Liver (tissue), 9 donors: ENCODE data around the gene FAM13A. TPM values are rescaled to one million over a fixed set of nuclear protein-coding genes. Genes with fewer than 3 reads are reported as not detected.

ENCODE experiments used
- DNase-seq: peaks from one replicate; pipeline ENCODE4 v3.0.0-alpha.2; 2017; ENCODE audit warnings: low spot score
- H3K27ac ChIP-seq, 2 donors: one replicate each; pipeline ENCODE4 v1.7.0; 2013; ENCODE audit warnings: inconsistent platforms in 2 of 2, low read length in 2 of 2, control low read depth in 1 of 2, low read depth in 1 of 2, mild to moderate bottlenecking in 1 of 2
- H3K27me3 ChIP-seq, 4 donors: one replicate each; pipeline versions ENCODE4 v1.6.1 to v1.7.0; 2013; ENCODE audit warnings: low read length in 3 of 4, inconsistent platforms in 1 of 4, mild to moderate bottlenecking in 1 of 4, moderate library complexity in 1 of 4; ENCODE audit not compliant: control insufficient read depth in 4 of 4, insufficient read depth in 4 of 4
- H3K36me3 ChIP-seq, 4 donors: one replicate each; pipeline versions ENCODE4 v1.6.1 to v1.7.0; 2013; ENCODE audit warnings: low read length in 3 of 4, mild to moderate bottlenecking in 3 of 4, low read depth in 1 of 4, moderate library complexity in 1 of 4; ENCODE audit not compliant: control insufficient read depth in 4 of 4, insufficient read depth in 3 of 4
- H3K4me1 ChIP-seq, 4 donors: one replicate each; pipeline versions ENCODE4 v1.6.1 to v1.7.0; 2013; ENCODE audit warnings: low read length in 3 of 4, mild to moderate bottlenecking in 3 of 4, moderate library complexity in 1 of 4; ENCODE audit not compliant: control insufficient read depth in 4 of 4, insufficient read depth in 4 of 4
- H3K4me3 ChIP-seq, 3 donors: one replicate each; pipeline versions ENCODE4 v1.6.1 to v1.7.0; 2013; ENCODE audit warnings: low read length in 3 of 3, control low read depth in 1 of 3, low read depth in 1 of 3, mild to moderate bottlenecking in 1 of 3
- H3K9ac ChIP-seq, 2 donors: one replicate each; pipeline ENCODE4 v1.7.0; 2013; ENCODE audit warnings: low read length in 2 of 2, mild to moderate bottlenecking in 2 of 2, moderate library complexity in 2 of 2, control low read depth in 1 of 2, low read depth in 1 of 2
- H3K9me3 ChIP-seq, 4 donors: one replicate each; pipeline versions ENCODE4 v1.6.1 to v1.7.0; 2013; ENCODE audit warnings: low read length in 3 of 4; ENCODE audit not compliant: control insufficient read depth in 4 of 4
- ATF3 ChIP-seq: IDR thresholded peaks from 2 replicates; pipeline ENCODE4 v1.6.1; 2016; ENCODE audit warnings: antibody characterized with exemption
- CTCF ChIP-seq: fragments of 150-350 bp; IDR thresholded peaks from 2 replicates; pipeline ENCODE4 v1.5.1; 2017; ENCODE audit warnings: improper control_type of control experiment, low read depth, low read length; ENCODE audit not compliant: missing input control
- EGR1 ChIP-seq, 2 donors: IDR thresholded peaks; 2 replicates each; pipeline ENCODE4 v1.6.1; 2016 to 2018; ENCODE audit warnings: antibody characterized with exemption in 2 of 2, low read depth in 2 of 2
- FOXA1 ChIP-seq: IDR thresholded peaks from 2 replicates; pipeline ENCODE4 v1.6.1; 2016; ENCODE audit warnings: antibody characterized with exemption
- FOXA2 ChIP-seq: IDR thresholded peaks from 2 replicates; pipeline ENCODE4 v1.6.1; 2016; ENCODE audit warnings: antibody characterized with exemption
- GABPA ChIP-seq, 2 donors: IDR thresholded peaks in 1 of 2; conservative IDR thresholded peaks in 1 of 2; 2 replicates each; pipeline ENCODE4 v1.6.1; 2016; ENCODE audit warnings: antibody characterized with exemption in 2 of 2, mild to moderate bottlenecking in 1 of 2, moderate library complexity in 1 of 2
- HNF4A ChIP-seq, 2 donors: conservative IDR thresholded peaks; 2 replicates each; pipeline ENCODE4 v1.6.1; 2016; ENCODE audit warnings: antibody characterized with exemption in 2 of 2, mild to moderate bottlenecking in 2 of 2
- HNF4G ChIP-seq: IDR thresholded peaks from 2 replicates; pipeline ENCODE4 v1.6.1; 2016; ENCODE audit warnings: antibody characterized with exemption
- JUND ChIP-seq, 2 donors: IDR thresholded peaks; 2 replicates each; pipeline ENCODE4 v1.6.1; 2016; ENCODE audit warnings: antibody characterized with exemption in 2 of 2
- MAX ChIP-seq: IDR thresholded peaks from 2 replicates; pipeline ENCODE4 v1.6.1; 2016; ENCODE audit warnings: antibody characterized with exemption
- NR2F2 ChIP-seq: IDR thresholded peaks from 2 replicates; pipeline ENCODE4 v1.6.1; 2016; ENCODE audit warnings: antibody characterized with exemption
- RAD21 ChIP-seq, 2 donors: IDR thresholded peaks; 2 replicates each; pipeline ENCODE4 v1.6.1; 2016; ENCODE audit warnings: antibody characterized with exemption in 2 of 2, mild to moderate bottlenecking in 2 of 2
- REST ChIP-seq: IDR thresholded peaks from 2 replicates; pipeline ENCODE4 v1.6.1; 2016; ENCODE audit warnings: antibody characterized with exemption, mild to moderate bottlenecking
- RXRA ChIP-seq, 2 donors: IDR thresholded peaks; 2 replicates each; pipeline ENCODE4 v1.6.1; 2017 to 2018; ENCODE audit warnings: antibody characterized with exemption in 2 of 2, mild to moderate bottlenecking in 1 of 2
- SP1 ChIP-seq: IDR thresholded peaks from 2 replicates; pipeline ENCODE4 v1.6.1; 2018; ENCODE audit warnings: antibody characterized with exemption, mild to moderate bottlenecking
- TAF1 ChIP-seq: conservative IDR thresholded peaks from 2 replicates; pipeline ENCODE4 v1.6.1; 2016; ENCODE audit warnings: antibody characterized with exemption, mild to moderate bottlenecking
- YY1 ChIP-seq: IDR thresholded peaks from 2 replicates; pipeline ENCODE4 v1.6.1; 2016; ENCODE audit warnings: antibody characterized with exemption, mild to moderate bottlenecking
- ZBTB33 ChIP-seq: IDR thresholded peaks from 2 replicates; pipeline ENCODE4 v1.6.1; 2016; ENCODE audit warnings: antibody characterized with exemption
- WGBS: extraction: QIAGEN DNeasy Blood & Tissue Kit; methylation state at CpG from one replicate; pipeline ENCODE4 v1.1.7; 2013; 5-methylcytosine and 5-hydroxymethylcytosine counted together
- polyA plus RNA-seq, 2 donors: library from polyadenylated mRNA; stranded (reverse) in 1 of 2; unstranded in 1 of 2; fragments of 200-250 nt in 1 of 2; fragments of >200 nt in 1 of 2; fragmentation: Nextera tagmentation in 1 of 2; extraction: Ambion mirVana in 1 of 2; gene quantifications; one replicate each; pipeline versions ENCODE4 v1.2.1 to v1.2.3, GENCODE V29; 2013 to 2015
- total RNA-seq, 2 donors: library from RNA; depleted of rRNA; stranded (reverse); fragments of >200 nt; gene quantifications; one replicate each; pipeline ENCODE4 v1.2.3, GENCODE V29; 2014
- donor health status: healthy.
- donor health status: healthy.
- donor health status: healthy.
- donor health status: healthy.
- donor health status: healthy.

The FAM13A gene
- total and polyA plus RNA-seq, 4 donors: 14.9 to 52.9 (median 27.6) TPM

GRCh38 chr4:88725143-88725542, 331.8 kb downstream of the FAM13A start:
- no peak for DNase-seq
- Histone ChIP-seq H3K27me3 (no peaks in the 10 kb centered on the region), H3K9me3 (no peaks in the 10 kb centered on the region), H3K9ac (no peak overlapping the region), H3K27ac (no peak overlapping the region), H3K4me3 (no peak overlapping the region), H3K4me1 (peaks cover 4 to 10% (median 8%) of the 10 kb centered on the region in 4 donors), H3K36me3 (peaks cover 8 to 40% (median 28%) of the 10 kb centered on the region in 4 donors)
- 95% methylated on average over 4 of the region's 4 CpGs for WGBS
- TF ChIP-seq ATF3 (no peak), RXRA (IDR thresholded peaks at IDR 0.05) (no peak), EGR1 (IDR thresholded peaks at IDR 0.05; ENCODE audit: low read depth in 2 of 2) (no peak), FOXA2 (no peak), SP1 (no peak), NR2F2 (no peak), ZBTB33 (no peak), FOXA1 (no peak), HNF4A (conservative IDR thresholded peaks at IDR 0.05) (no peak), YY1 (no peak), REST (no peak), RAD21 (IDR thresholded peaks at IDR 0.05) (no peak), HNF4G (no peak), MAX (no peak), CTCF (no peak), JUND (IDR thresholded peaks at IDR 0.05) (no peak), TAF1 (no peak), GABPA (IDR thresholded peaks at IDR 0.05 in 1 of 2, conservative IDR thresholded peaks at IDR 0.05 in 1 of 2) (no peak)
